ENCODE results near the gene LTBR.

DNA sequence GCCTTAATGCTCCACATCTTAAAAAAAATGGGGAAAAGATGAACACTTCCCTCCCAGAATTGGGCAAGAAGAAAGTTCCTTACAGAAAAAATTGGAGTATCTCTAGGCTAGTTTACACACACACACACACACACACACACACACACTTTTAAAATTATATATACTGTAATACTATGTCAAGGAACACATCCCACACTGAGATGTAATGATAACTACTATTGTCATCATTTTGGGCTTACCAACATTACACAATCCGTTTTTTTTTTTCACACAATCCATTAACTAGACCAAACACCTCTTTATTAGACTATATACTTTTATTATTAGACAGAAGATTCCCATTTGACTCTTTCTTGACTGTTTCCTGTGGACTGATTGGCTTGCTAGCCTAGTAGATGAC is 2.5 kb downstream of the LTBR start:
- TF ChIP-seq, protein P1, sequence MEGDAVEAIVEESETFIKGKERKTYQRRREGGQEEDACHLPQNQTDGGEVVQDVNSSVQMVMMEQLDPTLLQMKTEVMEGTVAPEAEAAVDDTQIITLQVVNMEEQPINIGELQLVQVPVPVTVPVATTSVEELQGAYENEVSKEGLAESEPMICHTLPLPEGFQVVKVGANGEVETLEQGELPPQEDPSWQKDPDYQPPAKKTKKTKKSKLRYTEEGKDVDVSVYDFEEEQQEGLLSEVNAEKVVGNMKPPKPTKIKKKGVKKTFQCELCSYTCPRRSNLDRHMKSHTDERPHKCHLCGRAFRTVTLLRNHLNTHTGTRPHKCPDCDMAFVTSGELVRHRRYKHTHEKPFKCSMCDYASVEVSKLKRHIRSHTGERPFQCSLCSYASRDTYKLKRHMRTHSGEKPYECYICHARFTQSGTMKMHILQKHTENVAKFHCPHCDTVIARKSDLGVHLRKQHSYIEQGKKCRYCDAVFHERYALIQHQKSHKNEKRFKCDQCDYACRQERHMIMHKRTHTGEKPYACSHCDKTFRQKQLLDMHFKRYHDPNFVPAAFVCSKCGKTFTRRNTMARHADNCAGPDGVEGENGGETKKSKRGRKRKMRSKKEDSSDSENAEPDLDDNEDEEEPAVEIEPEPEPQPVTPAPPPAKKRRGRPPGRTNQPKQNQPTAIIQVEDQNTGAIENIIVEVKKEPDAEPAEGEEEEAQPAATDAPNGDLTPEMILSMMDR (IDR thresholded peaks at IDR 0.05 in 4 of 5, conservative IDR thresholded peaks at IDR 0.05 in 1 of 5) = no peak
- no peak for TF ChIP-seq POLR2A (IDR thresholded peaks at IDR 0.05)

Measured in gastrocnemius medialis (tissue), 4 donors.